ENCODE measurements around the gene FAM53B. TPM values are rescaled to one million over a fixed set of nuclear protein-coding genes. Genes with fewer than 3 reads are reported as not detected.

Gene FAM53B
- total RNA-seq, 1 donor from 2014 or later: 35.1 TPM

DNA sequence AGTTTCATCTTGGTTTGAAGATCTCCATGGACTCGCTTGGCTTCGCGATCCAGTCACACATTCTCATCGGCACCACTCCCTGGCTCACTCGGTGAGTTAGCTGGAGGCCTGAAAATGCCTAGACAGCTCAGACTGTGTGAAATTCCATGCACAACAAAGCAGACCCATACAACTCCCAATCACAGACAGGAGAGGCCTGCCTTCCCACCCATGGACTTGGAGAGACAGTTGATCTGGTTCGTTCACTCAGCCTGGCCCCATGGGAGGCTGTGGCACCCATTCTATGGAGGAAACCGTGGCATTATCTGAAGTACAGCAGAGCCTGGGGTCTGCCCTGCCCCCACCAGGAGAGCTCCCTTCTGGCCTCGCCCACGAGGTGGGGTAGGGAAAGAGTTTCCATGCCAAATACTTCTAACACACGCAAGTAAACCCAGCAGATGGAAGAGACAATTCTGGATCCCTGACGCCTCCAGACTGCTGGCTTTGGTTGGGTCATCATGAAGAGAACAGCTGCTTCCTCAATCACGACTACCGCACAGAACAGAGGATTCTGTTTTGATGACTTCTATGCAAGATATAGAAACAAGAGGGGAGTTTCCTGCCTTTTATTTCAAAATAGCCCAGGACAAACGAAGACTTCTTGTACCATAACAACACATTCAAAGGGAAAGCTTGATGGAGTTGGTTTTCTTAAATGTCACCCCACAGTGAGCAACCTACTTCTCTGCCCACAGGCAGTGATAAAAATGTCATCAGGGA is 15.9 kb downstream of the FAM53B start:
- DNase-seq: peak; percentile 80

DNA sequence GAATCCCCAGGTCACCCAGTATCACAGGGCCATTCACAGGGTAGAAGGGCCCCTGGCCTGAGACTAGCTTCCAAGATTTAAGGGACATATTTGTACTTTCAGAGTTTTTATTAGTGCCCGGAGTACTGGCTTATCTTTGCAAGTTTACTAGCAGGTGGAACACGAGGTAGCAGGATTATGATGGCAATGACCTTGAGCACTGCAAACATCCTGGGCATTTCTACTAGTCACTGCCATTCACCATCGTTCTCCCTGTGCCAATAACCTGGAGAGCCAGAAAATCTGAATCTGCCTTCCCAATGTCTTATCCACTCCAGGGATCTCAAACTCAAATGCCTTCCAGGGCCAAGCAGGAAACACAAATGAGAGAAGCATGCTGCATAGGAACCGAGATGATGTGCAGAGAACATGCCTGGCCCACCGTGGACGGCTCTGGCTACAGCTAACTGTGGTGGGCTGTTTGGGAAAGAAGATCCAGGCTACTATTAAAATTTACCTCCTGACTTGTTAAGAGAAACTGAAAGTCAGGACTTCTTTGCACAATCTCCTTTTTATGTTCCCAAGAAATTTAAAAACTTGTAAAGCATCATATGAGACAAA is 16.7 kb downstream of the FAM53B start:
- DNase-seq: no peak

DNA sequence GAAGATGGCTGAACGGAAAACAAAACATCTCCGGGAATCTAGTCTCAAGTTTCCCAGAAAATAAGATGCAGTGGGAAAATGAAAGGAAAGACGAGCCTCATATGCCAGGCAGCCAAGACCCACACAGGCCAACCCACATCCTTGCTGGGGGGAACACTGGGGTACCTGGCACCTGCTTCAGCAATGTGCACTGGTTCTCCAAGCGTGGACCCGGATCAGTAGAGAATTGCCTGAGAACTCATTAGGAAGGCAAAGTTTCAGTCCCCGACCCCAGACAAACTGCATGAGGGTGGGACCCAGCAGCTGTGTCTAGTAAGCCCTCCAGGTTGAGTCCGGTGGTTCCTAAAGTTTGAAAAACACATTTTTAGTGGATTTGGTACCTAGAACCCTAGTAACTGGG is 18.4 kb downstream of the FAM53B start:
- no peak for DNase-seq

DNA sequence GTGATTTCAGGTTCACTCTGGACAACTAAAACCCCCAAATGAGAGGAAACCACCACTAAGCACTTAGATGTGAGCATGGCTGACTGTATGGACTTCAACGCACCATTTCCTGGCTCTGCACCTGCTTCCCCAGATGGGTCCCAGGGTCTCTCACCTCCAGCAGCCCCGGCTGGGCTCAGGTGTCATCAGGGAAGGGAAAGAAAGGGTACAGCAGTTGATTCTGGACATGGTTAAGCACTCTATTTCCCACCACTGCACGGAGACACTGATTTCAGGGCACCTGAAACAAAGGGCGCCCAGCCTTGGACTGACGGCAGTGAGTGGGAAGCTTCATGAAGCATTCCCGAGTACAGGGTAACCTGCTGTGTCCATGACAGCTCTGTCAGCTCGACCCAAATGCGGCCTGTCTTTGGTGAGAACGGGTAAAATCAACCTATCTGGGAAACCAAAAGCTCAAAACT is 19.0 kb downstream of the FAM53B start:
- no peak for DNase-seq

DNA sequence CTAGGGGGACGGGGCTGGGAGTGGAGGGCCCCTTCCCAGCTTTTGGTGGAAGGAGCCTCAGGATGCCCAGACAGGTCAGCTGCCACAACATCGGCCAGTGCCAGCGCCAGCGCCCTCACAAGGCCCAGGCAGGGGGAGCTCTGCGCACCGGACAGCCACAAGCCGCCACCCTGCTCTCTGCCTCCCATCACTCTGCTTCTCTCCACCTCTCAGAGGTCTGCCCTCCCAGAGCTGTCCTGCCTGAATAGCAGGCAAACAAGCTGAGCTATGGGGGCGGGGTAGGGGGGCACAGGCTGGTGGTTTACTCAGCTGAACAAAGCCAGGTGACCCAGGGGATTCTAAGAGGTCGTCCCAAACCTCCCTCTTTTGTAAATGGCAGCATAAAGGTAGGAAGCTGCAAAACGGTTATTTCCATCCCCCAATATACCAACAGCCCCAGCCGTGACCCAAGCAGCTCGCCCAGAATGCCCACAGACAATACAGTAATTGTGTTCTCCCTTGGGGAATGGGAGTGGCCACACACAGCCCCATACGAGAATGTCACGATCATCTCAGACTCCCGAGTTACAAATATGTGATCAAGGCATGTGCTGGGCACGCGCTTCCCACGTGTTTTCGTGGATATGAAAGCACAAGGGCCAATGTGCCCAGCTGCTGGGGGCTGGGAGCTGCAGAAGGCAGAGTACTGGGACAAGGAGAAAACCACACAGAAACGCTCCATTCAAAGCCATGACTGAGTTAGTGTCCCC is 19.7 kb downstream of the FAM53B start:
- DNase-seq: peak; percentile 85

DNA sequence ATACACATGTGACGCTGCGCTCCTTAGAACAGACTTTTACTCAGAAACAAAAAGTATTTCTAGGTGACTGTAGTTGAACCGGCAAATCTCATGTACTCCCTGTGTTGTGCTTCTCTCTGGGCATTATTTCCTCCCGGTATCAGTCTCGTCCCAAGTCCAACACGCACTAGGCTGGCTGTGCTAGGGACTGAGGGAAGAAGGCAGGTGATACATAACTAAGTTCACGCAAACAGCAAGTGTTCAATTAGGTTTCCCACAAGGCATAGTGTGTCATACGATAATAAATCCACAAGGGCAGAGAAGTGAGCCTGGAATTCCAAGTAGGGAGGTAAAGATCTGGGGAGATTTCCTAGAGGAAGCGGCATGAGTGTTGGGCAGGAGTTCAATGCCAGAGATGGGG is 20.4 kb downstream of the FAM53B start:
- DNase-seq: no peak

DNA sequence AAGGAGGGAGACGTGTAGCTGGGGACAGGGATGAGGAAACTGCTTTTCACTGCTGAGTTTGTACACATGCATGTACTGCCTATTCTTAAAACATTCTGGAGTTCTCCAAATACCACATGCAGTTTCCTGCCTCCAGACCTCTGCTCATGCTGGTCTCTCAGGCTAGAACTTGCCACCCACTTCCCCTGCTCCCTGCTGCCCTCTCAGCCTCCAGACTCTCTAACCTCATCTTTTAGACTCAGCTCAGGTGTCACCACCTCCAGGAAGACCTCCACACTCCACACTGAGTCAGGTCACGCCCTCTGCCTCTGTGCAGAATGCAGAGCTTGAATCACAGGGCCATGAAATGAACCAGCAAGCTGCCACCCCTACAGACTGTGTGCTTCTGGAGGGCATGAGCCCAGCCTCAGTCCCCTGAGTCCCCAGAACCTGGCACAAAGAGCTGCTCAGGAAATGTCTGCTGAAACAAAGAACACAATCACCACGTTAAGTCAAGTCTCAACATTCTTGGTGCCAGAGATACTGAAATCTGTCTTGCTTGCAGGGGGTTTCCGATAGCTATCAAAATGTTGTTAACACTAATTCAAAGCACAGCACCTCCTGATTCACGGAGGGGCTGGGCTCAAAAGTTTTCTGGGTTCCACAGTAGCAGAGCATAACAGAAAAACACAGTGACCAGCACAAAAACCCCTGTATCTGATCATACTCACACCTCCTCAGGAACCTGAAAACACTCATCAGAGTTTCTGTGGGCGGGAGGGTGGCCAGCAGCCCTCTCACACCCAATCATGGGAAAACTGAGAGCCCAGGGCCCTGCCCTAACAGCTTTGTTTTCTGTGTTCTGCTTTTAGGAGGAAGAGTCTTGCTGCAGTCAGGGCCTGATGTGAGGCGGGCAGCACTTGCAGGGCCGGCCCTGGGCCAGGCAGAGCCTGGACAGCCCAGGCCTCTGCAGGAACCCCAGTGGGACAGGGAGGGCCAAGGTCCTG is 21.1 kb downstream of the FAM53B start:
- no peak for DNase-seq

DNA sequence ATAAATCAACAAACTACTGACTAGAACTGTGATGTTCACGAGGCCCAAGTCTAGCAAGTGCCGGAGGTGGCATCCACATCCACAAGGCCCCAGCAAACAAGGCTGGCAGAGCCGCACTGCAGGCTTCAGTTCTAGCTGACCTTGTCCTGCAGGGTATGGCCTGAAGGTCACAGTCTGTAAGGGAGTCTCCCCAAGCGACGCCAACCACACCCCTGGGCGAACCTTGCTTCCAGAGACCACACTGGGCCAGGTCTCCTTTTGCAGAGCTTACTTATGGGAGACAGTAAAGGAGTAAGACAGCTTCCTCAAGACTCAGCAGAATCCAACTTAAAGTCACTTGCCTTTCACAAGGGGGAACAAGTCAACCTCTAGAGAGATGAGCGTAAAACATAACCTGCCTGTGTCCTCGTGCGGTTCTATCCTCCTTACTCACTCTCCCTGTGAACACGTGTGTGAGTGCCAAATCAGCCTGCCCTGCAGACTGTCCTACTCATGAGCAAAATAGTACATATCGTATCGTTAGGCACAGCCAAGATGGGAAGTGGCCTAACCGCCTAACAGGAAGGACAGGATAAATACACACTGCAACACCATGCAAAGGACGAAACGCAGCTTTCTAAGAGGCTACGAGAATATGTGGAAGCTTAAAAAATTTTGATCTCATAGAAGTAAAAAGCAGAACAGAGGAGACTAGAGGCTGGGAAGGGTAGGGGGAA is 22.7 kb downstream of the FAM53B start:
- DNase-seq: peak; percentile 58

DNA sequence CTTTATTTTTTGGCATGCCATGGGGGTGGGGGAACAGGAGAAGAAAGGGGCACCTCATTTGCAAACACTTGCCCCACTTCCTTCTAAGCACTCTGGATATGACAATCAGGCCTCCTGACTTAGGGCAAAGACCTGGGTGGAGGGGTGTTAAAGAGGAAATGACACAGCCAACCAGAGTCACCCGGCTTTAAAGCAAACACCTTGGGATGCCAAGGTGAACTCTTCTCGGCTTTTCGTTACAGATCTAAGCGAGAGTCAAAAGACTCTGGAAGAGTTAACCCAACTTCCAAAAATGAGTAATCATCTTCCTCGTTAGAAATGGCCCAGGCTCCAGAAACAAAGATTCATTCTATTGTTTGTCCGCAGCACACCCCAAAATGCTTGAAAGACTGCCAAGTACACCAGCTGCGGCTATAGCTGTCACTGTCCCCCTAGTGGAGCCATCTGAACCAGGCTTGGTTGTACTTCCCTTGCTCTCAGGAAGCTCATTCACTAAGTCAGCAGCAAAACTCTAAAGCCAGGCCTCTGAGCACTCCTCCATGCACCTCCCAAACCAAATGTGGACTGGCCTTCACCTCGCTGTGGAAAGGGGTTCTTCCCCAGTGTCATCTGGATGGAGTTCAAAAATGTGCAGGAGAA is 24.8 kb downstream of the FAM53B start:
- peak; percentile 62 for DNase-seq

DNA sequence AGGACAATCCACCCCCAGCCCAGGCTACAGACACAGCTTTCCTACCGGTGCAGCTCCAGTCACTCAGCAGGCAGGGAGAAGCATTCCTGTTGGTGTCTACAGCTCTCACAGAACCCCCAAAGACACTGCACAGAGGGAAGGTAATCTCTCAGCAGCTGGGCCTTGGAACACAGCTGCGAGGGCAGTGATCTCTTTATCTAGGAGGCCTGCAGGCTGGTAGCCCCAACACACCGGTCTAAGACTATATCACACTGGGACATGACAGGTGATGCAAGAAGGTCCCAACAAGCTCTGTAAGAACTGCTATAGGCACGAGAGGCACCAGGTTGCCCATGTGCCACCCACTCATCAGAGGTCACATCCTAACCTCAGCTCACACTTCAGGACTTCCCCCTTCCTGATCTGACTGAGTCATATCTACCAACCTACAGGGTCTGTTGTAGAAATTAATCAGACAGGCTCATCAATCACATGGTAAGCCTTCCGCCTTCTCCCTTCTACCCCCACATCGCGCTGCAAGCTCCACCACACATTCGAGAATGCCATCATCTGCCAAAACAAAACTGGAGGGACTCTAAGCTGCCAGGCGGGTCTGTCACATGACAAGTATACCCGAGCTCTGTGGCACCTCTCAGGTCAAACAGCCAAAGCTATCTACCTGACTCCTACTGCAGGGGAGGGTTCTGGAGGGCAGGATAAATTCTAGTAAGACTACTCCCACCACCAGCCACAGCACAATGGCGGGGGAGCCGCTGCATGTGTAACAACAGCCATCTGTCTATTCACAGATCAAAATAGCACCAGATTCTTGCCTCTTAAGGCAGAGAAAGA is 26.1 kb downstream of the FAM53B start:
- DNase-seq: peak; percentile 60

DNA sequence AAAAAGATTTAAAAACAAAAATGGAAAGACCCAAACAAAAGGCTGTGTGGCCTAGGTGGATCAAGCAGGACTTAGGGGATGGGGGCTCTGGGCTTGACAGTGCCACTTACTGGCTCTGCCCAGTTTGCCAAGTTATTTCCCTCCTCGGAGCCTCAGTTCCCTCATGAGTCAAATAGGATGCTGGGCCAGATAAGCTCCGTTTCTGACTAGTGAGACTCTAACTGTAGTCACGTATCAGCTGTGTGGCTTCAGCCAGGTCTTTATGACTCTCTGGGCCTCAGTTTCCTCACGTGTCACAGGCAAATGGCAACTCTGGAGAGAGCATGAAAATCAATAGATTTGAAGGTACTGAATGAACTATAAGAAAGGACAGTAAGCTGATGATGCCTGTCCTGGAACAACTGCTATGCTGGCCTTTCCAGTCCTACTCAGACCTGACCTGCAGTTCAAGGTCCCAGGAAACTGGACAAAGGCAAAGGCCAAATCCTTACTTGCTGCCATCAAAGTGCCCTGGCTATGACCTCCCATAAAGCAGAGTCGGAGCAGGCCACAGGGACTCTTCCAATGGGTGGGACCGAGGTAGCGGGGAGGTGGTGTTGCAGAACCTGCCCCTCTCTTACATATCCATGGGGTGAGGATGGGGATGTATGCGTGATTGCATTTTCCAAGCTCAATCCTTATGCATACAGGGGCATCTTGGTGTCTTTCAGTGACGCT is 27.0 kb downstream of the FAM53B start:
- DNase-seq: no peak

DNA sequence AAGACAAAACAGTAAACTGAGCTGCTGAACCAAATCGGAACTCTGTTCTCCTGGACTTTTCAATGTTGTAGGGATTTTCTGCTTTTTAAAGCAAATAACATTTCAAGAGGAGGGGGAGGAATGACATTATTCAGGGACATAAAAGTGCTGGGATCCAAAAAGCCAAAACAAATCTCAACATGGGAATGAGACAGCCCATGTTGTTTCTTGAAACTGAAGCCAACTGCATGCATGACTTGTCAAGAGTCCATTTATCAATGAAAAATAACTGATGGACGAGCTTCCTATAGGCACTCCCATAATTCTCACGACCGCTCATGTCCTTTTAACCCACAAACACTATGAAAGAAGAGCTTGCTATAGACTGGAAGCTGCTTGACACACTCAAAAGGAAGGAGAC is 27.8 kb downstream of the FAM53B start:
- no peak for DNase-seq

DNA sequence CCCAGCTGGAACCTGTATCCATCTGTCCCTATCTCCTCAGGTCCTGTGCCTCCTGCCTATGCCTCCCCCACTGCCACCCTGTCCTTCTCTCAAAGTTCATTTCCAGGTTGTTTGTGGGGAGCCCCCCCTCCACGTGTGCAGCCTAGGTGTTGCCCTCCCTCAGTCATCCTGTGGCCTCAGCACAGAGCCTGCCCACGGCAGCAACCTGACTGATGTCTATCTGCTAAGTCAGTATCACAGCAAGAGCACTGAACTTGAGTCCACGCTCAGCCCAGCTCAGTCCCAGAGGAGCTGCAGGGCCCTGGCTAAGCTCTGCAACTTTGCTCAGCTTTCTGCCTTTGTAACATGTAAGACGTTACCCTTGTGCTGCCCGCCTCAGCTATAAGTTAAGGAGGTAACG is 28.7 kb downstream of the FAM53B start:
- DNase-seq: no peak

DNA sequence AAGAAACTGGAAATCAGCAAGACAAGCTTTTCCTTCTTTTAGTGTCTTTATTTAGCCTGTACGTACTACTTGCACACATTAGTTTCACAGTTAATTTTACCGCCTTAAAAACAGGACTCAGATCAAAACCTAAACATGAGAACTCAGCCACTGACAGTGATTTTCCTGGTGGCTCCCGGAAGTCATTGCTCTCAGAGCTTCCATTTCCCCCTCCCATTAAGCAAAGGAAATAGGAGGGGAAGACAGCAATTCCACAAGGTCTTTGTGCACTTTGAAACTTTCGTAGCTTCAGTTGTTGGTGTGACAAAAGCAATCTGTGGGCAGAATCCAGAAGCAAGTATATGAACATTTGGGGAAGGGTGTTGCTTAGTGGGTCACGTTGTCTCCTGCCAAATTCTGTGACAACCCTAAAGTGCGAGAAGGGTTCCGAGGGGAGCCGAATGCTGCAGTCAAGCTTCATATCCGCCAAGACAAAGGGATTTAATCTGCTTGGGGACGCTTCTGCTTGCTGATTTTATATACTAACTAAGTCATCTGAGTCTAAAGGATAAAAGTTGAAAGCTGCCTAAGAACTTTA is 30.4 kb downstream of the FAM53B start:
- DNase-seq: no peak

DNA sequence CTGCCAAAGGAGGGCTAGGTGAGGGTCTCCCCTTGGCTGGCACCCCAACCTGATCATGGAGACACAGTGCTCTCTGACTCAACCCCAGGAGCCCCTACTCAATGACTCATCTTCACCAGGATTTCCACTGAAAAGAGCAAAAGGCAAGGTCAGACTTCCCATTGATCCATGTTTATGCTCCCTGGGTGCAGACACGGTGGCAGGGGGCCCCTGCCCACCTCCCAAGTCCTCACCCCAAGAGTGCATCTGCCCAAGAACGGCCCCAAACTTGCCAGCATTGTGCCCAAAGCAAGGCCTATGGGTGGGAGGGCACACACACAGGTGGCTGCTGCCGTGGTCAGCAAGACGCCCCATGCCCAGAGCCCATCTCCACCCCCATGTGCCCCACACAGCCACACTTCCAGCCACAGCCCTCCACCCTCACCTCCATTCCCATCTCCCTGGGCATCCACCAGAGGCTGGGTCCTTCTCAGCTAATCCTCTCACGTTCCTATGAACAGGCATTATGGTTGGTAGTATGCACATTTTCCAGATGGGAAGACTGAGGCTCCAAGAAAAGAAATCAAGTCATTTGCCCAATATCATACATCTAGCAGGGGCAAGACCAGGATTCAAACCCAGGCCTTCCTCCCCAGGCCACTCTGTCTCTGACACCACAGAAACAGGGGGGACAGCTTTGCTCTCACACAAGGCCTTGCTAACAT is 31.3 kb downstream of the FAM53B start:
- no peak for DNase-seq

DNA sequence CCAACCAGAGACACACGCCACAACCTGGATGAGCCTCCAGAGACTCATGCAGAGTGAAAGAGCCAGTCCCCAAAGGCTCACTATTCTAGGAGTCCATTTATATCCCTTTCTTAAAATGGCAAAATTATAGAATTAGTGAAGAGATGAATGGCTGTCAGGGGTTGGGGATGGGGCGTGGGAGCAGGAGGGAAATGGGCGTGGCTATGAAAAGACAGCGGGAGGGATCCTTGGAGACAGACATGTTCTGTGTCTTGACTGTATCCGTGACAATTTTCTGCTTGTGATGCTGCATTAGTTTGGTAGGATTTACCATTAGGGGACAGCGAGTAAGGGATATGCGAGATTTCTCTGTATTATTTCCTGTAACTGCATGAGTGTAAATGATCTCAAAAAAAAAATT is 33.0 kb downstream of the FAM53B start:
- DNase-seq: no peak

DNA sequence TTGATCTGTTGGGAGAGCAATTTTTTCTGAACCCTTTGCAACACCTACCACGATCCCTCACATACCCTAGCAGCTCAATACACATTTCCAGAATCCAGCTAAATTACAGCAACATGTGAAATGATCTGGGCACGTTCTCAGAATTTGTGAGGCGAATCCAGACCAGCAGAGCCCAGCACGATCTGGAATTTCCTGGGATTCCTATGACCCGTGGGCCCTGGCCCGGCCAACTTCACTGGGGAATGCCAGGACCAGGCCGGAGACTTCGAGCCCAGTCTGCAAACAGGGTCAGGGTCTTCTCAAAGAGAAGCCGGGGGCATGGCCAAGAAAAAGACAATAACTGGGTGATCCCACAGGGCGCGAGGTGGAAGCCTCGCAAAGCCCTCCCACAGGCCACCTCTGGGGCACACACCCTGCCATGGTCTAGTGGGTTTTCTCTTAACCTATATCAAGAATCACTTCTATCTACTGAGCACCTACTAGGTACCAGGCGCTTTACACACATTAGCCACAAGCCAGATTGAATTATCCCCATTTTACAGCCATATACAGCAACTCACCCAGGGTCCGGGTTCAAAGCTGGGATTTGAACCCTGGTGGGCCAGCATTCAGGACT is 33.8 kb downstream of the FAM53B start:
- no peak for DNase-seq

DNA sequence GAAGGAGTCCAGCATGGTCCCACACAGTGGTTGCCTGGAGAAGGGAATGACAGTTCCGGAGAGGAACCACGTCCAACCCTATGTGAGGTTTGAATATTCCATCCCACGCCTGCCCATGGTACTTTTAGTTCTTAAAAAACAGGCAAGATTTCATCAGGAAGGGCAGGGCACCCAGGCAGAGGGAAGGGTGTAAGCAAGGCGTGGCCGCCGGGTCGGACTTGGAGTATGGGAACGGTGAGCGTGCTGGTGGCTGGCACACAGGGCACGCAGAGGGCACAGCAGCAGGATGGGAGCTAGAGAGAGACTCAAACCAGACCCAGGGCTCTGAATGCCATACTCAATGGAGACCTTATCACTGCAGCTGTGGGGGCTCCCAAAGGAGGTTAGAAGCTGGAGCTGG is 34.3 kb downstream of the FAM53B start:
- DNase-seq: peak; percentile 37
